GM08714 (cell line): ENCODE results near the gene LIFR.
"Not testable (repeated sequence)": the region's sequence is repeated elsewhere in the genome, so short reads cannot be mapped to it uniquely, and the experiment has no call there.

Source experiments
- H3K4me3 ChIP-seq: fragments of 200-500 bp; sonication (Bioruptor generic); 2 replicates; pipeline ENCODE4 v1.5.1; 2014; ENCODE audit warnings: mild to moderate bottlenecking, low read length, inconsistent platforms
- ZNF274 ChIP-seq: IDR thresholded peaks from 2 replicates; pipeline ENCODE4 v1.6.1; 2012; ENCODE audit warnings: mild to moderate bottlenecking, low read depth, low read length

LIFR gene

GRCh38 chr5:38556599-38557307, at the start of gene LIFR:
Gene LIFR, minus strand, starts transcription at chr5:38556646. Its CDS starts 25,999 bp downstream, at chr5:38530647.
- peak within 1 kb of the TSS; percentile 61 for H3K4me3 ChIP-seq
- no peak for TF ChIP-seq ZNF274

- no peak for TF ChIP-seq ZNF274
- no peak overlapping the region for H3K4me3 ChIP-seq
Measured at GRCh38 chr5:38605610-38606009, 49.2 kb upstream of the LIFR start.

DNA sequence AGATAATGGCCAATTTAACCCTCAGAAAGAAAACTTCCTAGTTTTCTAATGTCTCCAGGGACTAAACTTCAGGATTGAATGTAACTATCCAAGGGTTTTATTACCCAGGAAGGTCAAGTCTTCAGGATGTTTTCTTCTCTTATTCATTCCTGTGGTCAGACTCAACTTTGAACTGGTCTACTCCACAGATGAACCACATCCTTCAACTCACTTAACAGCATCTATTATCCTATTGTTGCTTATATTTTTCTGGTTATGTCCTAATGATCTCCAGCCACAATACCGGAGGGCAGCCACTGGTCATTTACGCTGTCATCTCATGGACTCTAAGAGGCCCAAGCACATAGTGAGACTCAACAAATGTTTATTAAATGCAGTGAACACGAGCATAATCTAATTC, 47.2 kb upstream of the LIFR start:
- H3K4me3 ChIP-seq = no peak overlapping the region
- TF ChIP-seq ZNF274 = no peak

- no peak overlapping the region for H3K4me3 ChIP-seq
- no peak for TF ChIP-seq ZNF274
Measured at GRCh38 chr5:38602641-38603040, 46.2 kb upstream of the LIFR start.

DNA sequence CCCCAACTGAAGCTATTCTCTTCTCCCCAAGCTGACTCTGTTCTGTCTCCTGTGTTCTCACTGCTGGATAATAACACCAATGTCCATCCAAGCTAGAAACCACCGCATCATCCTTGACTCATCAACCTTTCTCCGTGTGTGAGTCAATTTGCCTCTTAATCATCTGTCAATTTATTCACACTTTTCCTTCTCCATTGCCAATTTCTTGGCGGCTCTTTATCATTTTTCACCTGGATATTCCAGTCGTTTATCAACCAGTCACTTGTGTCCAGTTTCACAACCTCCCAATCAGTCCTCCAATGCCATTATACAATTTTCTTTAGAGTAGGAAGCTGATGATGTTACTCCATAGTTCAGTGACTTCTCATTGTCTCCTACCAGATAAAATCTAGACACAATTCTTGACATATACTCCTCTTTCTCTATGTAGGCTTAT, 45.4 kb upstream of the LIFR start:
- H3K4me3 ChIP-seq = no peak overlapping the region
- no peak for TF ChIP-seq ZNF274

DNA sequence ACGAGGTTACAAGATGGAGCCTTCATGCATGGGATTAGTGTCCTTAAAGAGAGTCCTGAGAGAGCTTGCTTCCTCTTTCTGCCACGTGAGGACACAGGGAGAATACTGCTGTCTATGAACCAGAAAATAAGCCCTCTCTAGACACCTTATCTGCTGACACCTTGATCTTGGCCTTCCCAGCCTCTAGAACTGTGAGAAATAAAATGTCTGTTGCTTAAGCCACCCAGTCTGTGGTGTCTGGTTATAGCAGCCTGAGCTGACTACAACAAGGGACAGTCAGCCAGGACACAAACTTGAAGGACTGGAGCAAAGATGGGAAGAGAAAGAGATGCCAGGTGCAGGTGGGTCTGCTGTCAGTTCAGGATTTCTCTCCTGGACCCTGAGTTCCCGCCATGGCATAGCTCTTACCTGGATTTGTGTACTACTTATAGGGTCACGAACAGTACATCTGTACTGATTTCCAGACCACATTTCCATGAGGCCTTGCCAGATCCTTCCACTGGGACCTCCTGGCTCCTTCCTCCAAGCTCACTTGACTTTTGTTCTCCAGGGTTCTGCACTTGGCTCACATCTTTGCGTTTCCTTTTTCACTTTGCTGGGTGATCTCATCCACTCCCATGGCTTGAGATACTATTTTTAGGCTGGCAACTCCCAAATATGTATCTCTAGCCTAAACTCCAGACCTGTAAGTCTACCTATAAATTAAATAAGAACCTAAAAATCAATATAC, 44.9 kb upstream of the LIFR start:
- no peak overlapping the region for H3K4me3 ChIP-seq
- no peak for TF ChIP-seq ZNF274

- H3K4me3 ChIP-seq = no peak overlapping the region
- TF ChIP-seq ZNF274 = no peak
Measured at GRCh38 chr5:38600329-38601045, 44.0 kb upstream of the LIFR start.

GRCh38 chr5:38599751-38600150, 43.3 kb upstream of the LIFR start:
- not testable (repeated sequence) for H3K4me3 ChIP-seq

DNA sequence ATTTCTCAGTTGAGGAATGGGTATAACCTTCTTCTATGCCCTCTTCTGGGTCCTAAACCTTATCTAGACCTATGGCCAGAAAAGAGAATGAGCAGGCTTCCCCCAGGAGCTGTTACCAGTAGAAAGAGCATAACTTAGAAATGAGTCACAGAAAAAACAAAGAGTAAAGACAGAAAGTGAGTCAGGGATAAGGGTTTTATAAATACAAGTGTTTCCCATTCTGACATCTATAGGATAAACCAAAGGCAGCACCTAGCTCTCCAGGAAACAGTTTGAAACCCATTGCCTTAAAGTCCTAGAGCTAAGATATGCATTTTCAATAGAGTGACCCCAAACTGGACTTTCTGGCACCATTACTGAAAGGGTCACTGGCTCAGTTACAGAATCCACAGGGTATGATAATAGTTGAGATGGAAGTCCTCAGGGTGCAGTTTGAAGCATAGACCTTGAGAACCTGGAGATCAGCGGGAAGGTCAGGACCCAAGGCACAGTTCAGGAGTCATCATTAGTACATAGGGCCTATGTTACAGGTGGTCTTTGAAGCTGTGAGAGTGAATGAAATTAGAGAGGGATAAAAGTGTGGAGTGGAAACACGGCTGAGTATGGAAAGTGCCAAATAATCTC, 42.7 kb upstream of the LIFR start:
- no peak for TF ChIP-seq ZNF274

DNA sequence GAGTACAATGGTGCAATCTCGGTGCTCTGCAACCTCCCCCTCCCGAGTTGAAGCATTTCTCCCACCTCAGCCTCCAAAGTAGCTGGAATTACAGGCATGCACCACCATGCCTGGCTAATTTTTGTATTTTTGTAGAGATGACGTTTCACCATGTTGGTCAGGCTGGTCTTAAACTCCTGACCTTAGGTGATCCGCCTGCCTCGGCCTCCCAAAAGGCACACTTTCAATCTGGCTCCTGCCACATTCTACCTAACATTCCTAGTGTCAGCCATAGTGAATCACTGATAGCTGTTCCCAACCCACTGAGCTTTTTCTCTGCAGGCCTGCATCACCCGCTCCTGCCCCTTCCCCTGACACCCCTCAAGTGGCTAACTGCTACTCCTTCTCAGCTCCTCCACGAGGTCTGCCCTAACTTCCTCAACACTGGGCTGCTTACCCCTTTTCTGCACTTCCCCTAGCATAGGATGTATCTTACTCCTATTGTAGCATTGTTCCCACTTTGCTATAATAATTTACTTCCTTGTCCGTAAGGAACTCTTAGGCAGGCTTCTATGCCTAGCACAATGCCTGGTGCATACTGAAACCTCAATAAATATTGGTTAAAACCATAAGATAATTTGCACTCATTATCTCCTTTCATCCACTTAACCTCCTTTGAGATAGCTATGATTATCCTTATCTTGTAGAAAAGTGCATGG, 42.0 kb upstream of the LIFR start:
- no peak for TF ChIP-seq ZNF274
- no peak overlapping the region for H3K4me3 ChIP-seq

More for the DNA sequence above, 42.7 kb upstream of the LIFR start:
- H3K4me3 ChIP-seq = no peak overlapping the region

- no peak for TF ChIP-seq ZNF274
- H3K4me3 ChIP-seq = no peak overlapping the region
Measured at GRCh38 chr5:38596981-38597380, 40.5 kb upstream of the LIFR start.

DNA sequence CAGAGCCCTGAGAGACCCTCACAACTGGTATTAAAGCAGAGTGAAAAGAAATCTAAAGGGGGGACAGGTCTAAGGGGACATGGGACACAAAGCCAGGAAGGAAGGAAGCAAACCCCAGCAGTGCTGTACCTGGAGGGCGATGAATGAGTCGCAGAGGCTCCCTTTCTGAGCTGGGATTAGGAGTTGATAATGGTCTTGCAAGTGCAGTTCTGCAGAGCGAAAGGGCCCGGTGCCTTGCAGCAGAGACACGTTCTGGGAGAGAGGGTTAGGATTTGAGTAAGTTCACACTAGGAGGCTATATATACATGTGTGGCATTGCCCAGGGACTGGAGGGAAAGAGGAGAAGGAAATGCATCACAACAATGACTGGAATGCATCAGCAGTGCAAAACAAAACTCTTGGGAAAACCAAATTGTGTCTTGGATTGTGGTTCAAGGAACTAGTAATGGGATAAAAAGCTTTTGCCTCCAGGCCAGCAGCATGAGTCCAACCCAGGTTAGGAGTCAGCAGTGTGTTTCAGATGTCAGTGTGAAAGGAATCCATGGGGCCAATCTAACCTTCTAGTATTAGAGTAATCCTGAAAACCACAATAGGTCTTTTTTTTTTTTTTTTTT, 38.8 kb upstream of the LIFR start:
- H3K4me3 ChIP-seq = no peak overlapping the region
- TF ChIP-seq ZNF274 = no peak

DNA sequence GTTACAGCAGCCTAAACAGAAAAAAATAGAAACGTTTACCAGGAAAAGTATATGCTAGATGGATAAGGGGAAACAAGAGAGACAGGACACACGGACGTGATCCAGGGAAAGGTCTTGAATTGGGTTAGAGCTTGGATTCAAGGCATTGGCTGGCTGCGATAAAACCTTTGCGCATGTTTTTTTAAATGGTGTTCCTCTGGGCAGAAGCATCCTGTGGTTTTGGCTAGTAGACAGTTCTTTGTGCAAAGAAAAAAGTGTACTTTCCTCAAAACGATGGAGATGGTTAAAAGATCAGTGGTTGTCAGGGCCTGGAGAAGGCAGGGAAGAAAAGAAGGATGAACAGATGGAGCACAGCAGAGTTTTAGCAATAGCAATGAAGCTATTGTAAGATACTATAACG, 37.5 kb upstream of the LIFR start:
- TF ChIP-seq ZNF274 = no peak

DNA sequence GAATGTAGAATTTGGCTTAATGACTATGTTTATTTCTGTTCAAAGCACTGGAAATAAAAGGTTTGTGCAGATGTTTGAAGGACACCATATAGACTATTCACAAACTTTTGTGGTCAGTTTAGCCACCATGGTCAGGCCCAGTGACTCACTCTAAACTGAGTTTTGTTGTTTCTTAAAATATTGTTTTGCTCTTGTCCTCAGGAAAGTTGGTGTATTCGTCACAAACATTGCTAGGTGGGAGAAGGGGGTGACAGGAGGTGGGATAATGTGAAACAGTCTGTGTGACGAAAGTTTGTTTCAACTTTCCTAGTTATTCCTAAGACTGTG, 35.0 kb upstream of the LIFR start:
- no peak for TF ChIP-seq ZNF274
- no peak overlapping the region for H3K4me3 ChIP-seq

More for the DNA sequence above, 37.5 kb upstream of the LIFR start:
- H3K4me3 ChIP-seq = no peak overlapping the region
